Uterus (tissue), 4 donors: ENCODE results near the gene ATF4. TPM values are rescaled to one million over a fixed set of nuclear protein-coding genes. Genes with fewer than 3 reads are reported as not detected.

Experiments
- DNase-seq, 2 donors: peaks; one replicate each; pipeline ENCODE4 v3.0.0-alpha.2; 2019 to 2020
- H3K27ac ChIP-seq, 2 donors: fragments of 200-600 bp; sonication (generic); 1 replicate in 1 of 2; 2 replicates in 1 of 2; pipeline ENCODE4 v1.5.1; 2016 to 2018
- H3K27me3 ChIP-seq, 2 donors: fragments of 200-600 bp; sonication (generic); one replicate each; pipeline ENCODE4 v1.5.1; 2018 to 2019; ENCODE audit warnings: control low read depth in 1 of 2
- H3K36me3 ChIP-seq, 2 donors: fragments of 200-600 bp; sonication (generic); one replicate each; pipeline ENCODE4 v1.5.1; 2019; ENCODE audit warnings: control low read depth in 1 of 2
- H3K4me1 ChIP-seq, 2 donors: fragments of 200-600 bp; sonication (generic); one replicate each; pipeline ENCODE4 v1.5.1; 2018 to 2019; ENCODE audit warnings: control low read depth in 1 of 2
- H3K4me3 ChIP-seq, 2 donors: fragments of 200-600 bp; sonication (generic); 1 replicate in 1 of 2; 2 replicates in 1 of 2; pipeline ENCODE4 v1.5.1; 2018 to 2019; ENCODE audit warnings: mild to moderate bottlenecking in 1 of 2
- H3K9me3 ChIP-seq, 2 donors: fragments of 200-600 bp; sonication (generic); one replicate each; pipeline ENCODE4 v1.5.1; 2019; ENCODE audit warnings: control low read depth in 1 of 2
- POLR2A ChIP-seq, 2 donors: fragments of 450-650 bp; IDR thresholded peaks; one replicate each; pipeline ENCODE4 v1.6.1; 2016; ENCODE audit warnings: antibody characterized with exemption in 2 of 2, mild to moderate bottlenecking in 1 of 2, moderate library complexity in 1 of 2
- intact Hi-C: fragments of 100-400 bp; cut with DNase I; formaldehyde crosslinking; loops from one replicate; pipeline ENCODE4 v1.15.1; 2023; ENCODE audit warnings: low total_unique reads
- total RNA-seq, 4 donors: library from RNA; depleted of rRNA in 3 of 4; stranded (reverse); fragments of >200 nt in 3 of 4; gene quantifications; one replicate each; pipeline versions ENCODE4 v1.1.0 to v1.2.4, GENCODE V29; 2014 to 2023
- TF ChIP-seq, protein P1 (sequence below), 4 experiments: fragments of 200-600 bp in 2 of 4; fragments of 450-650 bp in 2 of 4; sonication (generic) in 2 of 4; IDR thresholded peaks; one replicate each; pipeline ENCODE4 v1.5.1; 2016 to 2019; ENCODE audit warnings: antibody characterized with exemption in 4 of 4, mild to moderate bottlenecking in 2 of 4, moderate library complexity in 1 of 4
- donor health status: DM: yes; HTN: yes; CAD: no.

Gene ATF4
- total RNA-seq, 4 donors from 2014 or later = 105 to 351 (median 293) TPM

DNA sequence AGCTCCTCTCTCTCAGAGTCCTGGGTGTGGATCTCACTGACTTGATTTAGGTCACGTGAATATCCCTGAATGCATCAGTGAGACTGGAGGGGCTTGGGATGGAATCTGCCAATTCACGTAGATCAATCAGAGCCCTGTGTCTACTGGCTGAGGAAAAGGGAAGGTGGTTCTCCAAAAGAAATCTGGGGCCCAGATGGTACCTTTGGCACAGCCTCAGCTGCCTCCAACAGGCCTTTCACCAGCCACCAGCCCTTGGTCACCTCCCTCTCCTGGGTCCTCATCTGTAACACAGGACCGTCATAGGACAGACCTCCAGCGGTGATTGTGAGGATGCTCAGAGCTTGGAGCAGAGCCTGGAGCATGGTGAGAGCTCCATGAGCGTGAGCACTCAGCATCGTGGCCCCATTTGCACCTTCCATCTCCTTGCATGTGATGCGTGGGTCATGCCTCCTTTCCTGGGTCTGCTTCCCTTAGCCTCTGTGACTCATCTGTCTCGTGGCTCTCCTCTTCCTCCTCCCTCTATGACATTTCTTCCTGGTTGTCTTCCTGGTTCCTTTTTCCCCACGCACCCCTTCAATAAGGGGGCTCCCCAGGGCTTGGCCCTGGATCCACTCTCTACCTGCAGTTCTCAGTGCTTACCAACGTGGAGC, 25.8 kb upstream of the ATF4 start:
- no peaks in the 10 kb centered on the region for H3K4me1 ChIP-seq
- H3K36me3 ChIP-seq = no peaks in the 10 kb centered on the region
- no peak for DNase-seq
- no peaks in the 10 kb centered on the region for H3K27me3 ChIP-seq
- no peaks in the 10 kb centered on the region for H3K9me3 ChIP-seq
- no peak overlapping the region for H3K4me3 ChIP-seq
- TF ChIP-seq, protein P1, sequence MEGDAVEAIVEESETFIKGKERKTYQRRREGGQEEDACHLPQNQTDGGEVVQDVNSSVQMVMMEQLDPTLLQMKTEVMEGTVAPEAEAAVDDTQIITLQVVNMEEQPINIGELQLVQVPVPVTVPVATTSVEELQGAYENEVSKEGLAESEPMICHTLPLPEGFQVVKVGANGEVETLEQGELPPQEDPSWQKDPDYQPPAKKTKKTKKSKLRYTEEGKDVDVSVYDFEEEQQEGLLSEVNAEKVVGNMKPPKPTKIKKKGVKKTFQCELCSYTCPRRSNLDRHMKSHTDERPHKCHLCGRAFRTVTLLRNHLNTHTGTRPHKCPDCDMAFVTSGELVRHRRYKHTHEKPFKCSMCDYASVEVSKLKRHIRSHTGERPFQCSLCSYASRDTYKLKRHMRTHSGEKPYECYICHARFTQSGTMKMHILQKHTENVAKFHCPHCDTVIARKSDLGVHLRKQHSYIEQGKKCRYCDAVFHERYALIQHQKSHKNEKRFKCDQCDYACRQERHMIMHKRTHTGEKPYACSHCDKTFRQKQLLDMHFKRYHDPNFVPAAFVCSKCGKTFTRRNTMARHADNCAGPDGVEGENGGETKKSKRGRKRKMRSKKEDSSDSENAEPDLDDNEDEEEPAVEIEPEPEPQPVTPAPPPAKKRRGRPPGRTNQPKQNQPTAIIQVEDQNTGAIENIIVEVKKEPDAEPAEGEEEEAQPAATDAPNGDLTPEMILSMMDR (IDR thresholded peaks at IDR 0.05) = no peak
- TF ChIP-seq POLR2A (IDR thresholded peaks at IDR 0.05) = no peak
- no peak overlapping the region for H3K27ac ChIP-seq
- intact Hi-C loops = no loop called here

DNA sequence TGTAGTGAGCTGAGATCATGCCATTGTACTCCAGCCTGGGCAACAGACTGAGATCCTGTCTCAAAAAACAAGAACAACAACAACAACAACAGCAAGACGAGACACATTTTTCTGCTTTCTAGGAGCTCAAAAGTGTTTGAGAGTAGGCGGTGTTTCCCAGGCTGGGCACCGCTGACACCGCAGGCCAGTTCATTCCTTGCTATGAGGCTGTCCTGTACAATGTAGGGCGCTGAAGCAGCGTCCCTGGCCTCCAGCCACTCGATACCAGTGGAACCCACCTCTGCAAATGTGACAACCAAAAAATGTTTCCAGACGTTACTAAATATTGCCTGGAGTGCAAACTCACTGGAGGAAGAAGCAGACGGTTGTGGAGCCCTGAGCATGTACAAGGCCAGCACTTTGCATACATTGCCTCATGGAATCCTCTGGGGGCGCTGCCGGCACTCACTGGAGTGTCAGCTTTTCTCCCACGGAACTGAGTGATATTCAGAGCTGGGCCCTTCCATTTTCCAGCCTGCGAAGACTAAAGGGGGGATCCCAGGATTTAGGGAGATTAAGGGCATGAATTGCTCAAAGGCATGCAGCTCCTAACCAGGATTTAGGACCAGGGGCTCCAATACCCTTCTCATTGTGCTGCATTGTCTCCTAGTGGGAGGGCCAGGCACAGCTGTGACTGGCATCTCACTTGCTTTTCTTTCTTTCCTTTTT, 24.1 kb upstream of the ATF4 start:
- H3K27ac ChIP-seq = no peak overlapping the region
- no peaks in the 10 kb centered on the region for H3K36me3 ChIP-seq
- intact Hi-C loops = no loop called here
- H3K27me3 ChIP-seq = no peaks in the 10 kb centered on the region
- DNase-seq = peak; percentile 49 to 54
- peaks cover 0 to 3% of the 10 kb centered on the region in 2 donors for H3K4me1 ChIP-seq
- no peaks in the 10 kb centered on the region for H3K9me3 ChIP-seq
- H3K4me3 ChIP-seq = no peak overlapping the region
- TF ChIP-seq POLR2A (IDR thresholded peaks at IDR 0.05) = no peak
- TF ChIP-seq, protein P1 (IDR thresholded peaks at IDR 0.05) = peak; percentile 57 to 64 (median 61)

DNA sequence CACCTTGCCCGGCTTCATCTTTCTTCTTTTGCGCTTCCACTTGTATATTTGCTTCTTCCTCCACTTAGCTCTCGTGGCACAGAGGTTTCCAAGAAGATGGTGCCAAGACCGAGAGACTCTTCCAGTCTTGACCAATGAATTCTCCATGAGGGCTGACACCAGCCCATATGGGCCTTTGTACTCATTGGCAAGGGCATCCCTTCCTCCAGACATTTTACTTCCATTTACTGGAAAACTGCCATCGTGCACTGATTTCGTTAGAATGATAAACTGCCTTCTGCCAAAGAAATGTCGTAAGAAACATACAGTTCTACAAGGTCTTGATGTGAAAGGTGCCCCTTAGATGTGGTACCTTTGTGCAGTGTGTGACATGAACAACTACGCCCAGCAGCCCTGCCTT, 22.9 kb upstream of the ATF4 start:
- Histone ChIP-seq H3K9me3 (no peaks in the 10 kb centered on the region), H3K27ac (no peak overlapping the region), H3K4me3 (no peak overlapping the region), H3K36me3 (no peaks in the 10 kb centered on the region), H3K27me3 (no peaks in the 10 kb centered on the region), H3K4me1 (peaks cover 0 to 8% of the 10 kb centered on the region in 2 donors)
- no peak for TF ChIP-seq POLR2A (IDR thresholded peaks at IDR 0.05)
- TF ChIP-seq, protein P1 (IDR thresholded peaks at IDR 0.05) = no peak
- intact Hi-C loops = no loop called here
- DNase-seq = no peak

DNA sequence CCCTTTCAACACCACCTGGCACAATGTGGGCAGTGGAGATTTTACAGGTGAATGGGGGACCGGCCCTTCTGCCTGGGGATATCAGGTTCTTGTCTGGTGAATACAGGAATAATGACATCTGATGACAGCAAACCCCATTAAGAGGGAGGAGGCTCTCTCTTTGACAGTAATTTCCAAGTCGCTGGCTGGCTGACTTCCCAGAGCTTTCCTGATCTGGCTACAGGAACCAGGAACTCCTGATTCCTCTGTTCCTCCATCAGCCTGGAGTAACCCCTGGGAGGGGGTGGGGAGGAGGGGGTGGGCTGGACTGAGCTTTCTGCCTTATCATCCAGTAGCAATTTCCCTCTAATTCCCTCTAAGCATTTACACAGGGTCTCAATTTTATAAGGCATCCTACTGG, 22.0 kb upstream of the ATF4 start:
- Histone ChIP-seq H3K4me3 (no peak overlapping the region), H3K27me3 (no peaks in the 10 kb centered on the region), H3K36me3 (no peaks in the 10 kb centered on the region), H3K4me1 (peaks cover 3 to 16% of the 10 kb centered on the region in 2 donors), H3K9me3 (no peaks in the 10 kb centered on the region), H3K27ac (peak overlapping the region in 1 of 2 donors; percentile 25)
- DNase-seq = peak in 1 of 2 donors; percentile 52
- intact Hi-C loops = no loop called here
- TF ChIP-seq POLR2A (IDR thresholded peaks at IDR 0.05) = no peak
- TF ChIP-seq, protein P1 (IDR thresholded peaks at IDR 0.05) = no peak

DNA sequence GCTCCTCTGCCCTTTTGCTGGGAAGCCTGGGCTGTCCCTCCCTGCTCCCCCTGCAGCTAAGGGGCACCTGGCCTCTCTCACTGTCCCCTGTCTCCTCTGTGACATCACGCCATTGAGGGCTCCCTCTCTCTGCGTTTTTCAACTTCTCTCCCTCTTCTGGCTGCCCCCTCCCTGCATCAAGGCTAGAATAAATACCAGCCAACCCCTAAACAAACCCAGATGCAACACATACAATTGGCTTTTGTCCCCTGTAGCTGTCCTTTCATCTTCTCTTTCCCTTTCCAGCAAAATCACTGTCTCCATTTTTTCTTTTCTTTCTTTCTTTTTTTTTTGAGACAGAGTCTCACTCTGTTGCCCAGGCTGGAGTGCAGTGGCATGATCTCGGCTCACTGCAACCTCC, 21.6 kb upstream of the ATF4 start:
- H3K27me3 ChIP-seq = no peaks in the 10 kb centered on the region
- DNase-seq = no peak
- H3K27ac ChIP-seq = peak overlapping the region in 1 of 2 donors; percentile 15
- peaks cover 8 to 16% of the 10 kb centered on the region in 2 donors for H3K4me1 ChIP-seq
- no peaks in the 10 kb centered on the region for H3K9me3 ChIP-seq
- H3K4me3 ChIP-seq = no peak overlapping the region
- TF ChIP-seq POLR2A (IDR thresholded peaks at IDR 0.05) = no peak
- TF ChIP-seq, protein P1 (IDR thresholded peaks at IDR 0.05) = no peak
- H3K36me3 ChIP-seq = no peaks in the 10 kb centered on the region
- intact Hi-C loops = no loop called here
